Activated T-cell treated with anti-CD3 and anti-CD28 coated beads for 48 hours (primary cell): Measurements from ENCODE around the gene TMTC2.

ENCODE experiments used
- DNase-seq: peaks from one replicate; pipeline ENCODE4 v3.0.0-alpha.2; 2020; ENCODE audit warnings: low read depth

The TMTC2 gene

DNA sequence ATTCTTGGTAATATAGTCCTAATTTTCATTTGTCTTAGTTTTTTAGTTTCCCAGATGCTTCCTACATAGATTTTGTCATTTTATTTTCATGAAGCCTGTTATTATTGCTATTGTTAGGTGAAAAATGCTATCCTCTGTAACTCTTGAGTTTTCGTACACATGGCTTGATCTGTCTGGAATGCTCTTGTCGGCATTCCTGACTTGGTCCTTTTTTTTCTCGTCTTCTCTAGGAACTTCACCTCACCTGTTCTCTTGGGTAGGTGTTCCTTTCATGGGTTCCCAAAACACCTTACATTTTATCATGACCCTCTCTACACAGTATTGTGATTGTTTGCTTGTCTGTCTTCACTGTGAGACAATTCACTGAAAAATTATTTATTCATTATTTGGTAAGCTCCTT is 267.4 kb downstream of the TMTC2 start:
- DNase-seq, result no peak

DNA sequence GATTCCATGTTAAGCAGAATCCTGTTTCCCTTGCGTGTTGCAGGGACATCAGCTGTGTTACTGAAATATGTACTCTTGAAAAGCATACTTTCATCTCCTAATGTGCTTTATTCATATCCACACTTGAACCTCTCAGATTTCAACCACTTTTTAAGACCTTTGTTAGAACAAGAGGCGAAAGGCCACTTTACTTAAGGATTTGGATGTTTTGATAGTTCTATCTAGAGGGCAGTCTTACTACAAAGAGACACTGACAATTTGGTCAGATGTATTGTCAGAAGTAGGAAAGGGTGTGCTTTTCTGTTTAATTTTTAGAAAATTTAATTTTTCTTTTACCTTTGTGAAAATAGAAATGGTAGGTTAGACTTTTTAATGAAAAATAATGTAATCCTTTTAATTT is 267.9 kb downstream of the TMTC2 start:
- DNase-seq, result no peak

DNA sequence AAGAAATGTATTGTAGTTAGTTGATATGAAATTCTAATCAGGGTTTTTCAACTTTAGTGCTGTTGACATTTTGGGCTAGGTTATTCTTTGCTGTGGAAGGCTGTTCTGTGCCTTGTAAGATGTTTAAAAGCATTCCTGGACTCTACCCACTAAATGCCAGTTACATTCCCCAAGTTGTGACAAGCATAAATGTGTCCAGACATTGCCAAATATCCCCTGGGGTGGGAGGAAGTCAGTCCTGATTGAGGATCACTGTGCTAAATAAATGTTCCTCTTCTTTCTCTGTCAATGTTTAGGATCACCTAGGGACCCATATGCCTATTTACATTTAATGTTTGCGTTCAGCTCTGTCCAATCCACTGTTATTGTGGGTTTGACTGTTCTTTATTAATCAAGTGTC is 268.3 kb downstream of the TMTC2 start:
- DNase-seq, result no peak

DNA sequence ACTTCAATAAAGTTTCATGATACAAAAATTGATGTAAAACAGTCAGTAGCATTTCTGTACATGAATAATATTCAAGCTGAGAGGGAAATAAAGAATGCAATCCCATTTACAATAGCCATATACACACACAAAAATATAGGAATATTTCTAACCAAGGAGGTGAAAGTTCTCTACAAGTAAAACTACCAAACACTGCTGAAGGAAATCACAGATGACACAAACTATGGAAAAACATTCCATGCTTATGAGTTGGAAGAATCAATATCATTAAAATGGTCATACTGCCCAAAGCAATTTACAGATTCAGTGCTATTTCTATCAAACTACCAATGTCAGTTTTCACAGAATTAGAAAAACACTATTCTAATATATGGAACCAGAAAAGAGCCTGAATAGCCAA is 272.3 kb downstream of the TMTC2 start:
- DNase-seq, result no peak

DNA sequence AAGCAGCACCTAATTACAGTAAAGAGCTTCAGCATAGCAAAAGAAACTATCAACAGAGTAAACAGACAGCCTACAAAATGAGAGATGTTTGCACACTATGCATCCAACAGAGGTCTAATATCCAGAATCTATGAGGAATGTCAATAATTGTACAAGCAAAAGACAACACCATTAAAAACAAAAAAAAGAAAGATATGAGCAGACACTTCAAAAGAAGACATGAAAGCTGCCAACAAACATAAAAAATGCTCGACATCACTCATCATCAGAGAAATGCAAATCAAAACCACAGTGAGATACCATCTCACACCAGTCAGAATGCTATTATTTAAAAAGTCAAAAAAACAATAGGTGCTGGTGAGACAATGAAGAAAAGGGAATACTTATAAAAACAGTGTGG is 273.1 kb downstream of the TMTC2 start:
- no peak for DNase-seq

- no peak for DNase-seq
These were observed 275.1 kb downstream of the TMTC2 start for GRCh38 chr12:82961835-82962234.

DNA sequence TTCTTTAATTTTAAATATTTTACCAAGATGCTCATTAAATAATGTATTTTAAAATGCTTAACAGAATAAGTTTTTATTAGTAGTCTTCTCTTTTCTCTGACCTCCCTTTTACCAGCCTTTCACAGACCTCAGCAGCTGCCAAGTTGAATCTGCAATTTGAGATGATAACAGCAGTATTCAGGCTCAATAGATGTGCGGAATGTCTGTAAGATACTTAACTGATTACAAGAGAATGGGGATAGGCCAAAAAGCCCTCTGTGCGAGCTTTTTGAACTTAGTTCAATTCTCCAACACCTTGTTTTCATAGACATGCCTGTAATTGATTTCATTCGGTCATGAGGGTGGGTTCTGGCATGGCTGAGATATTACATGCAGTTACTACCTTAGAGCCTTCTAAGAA is 277.2 kb downstream of the TMTC2 start:
- DNase-seq, result no peak

DNA sequence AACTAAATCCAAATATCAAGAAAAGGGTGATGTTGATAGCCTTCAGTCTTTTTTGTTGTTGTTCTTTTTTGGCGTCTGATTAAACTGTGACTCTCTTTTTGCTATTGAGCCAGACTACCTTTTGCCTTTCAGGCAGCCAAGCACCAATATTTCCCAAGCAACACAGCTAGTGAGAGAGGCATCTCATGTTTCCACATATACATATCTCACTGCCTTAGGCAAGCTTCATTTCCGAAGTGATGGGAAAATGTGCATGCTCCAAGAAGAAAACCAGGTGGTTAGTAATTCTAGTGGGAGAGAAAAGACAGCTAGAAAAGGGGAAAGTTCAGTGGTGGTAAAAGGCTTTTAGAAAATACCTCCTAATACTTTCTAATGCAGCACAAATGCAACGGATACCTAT is 277.7 kb downstream of the TMTC2 start:
- DNase-seq, result no peak

DNA sequence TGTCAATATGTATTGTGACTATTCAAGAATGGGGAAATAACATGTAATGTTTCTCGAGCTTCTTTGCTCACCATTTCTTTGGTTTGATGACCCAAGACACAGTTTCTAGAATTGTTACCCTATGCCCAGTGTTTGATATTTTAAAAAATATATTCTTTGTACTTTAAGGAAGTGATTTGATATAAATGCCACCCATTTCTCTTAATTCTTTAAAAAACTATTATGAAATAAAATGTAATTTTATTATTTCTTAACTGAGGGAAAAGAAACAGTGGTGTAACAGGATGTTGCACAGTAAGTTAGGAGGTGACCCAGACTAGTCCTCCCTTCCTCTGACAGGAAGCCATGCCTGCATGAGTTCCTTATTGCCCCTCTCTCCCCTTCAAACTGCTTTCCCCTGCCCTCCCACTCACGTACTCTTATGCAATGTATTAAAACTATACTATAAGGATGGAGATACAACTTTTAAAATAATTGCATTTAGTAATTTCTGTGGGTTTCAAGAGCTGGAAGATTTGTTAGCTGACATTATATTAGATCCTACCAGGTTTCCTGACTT is 279.4 kb downstream of the TMTC2 start:
- DNase-seq, result no peak

DNA sequence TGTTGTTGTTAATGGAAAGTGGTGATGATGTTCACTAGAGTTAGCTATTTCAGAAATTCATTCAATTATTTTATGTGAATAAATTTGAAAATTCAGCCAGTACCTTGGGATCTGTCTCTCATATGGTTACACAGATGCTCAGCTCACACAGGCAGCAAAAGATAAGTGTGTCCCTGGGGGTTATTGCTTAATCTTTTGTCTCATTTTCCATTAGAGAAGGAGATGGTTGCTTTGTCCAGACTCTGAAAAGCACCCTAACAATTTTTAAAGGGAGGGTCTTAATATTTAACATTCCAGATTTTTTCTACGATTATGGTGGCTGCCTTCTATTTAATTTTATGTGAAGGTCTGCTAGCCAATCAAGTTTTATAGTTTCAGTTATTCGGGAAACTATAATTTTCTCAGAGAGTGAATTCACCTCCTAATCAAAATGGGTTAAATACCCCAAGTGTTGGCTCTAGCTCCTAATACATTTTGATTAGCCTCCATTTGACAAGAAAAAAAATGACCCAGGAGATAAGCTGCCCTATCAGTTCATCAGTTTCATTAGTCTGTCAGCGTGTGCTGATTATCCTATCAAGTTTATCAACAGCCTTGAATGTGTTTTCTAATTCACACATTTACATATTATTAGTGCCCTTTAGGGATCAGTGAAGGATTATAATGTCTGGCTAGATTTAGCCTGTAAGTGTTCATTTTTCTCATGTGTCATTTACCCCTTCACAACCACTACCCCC is 282.1 kb downstream of the TMTC2 start:
- no peak for DNase-seq

DNA sequence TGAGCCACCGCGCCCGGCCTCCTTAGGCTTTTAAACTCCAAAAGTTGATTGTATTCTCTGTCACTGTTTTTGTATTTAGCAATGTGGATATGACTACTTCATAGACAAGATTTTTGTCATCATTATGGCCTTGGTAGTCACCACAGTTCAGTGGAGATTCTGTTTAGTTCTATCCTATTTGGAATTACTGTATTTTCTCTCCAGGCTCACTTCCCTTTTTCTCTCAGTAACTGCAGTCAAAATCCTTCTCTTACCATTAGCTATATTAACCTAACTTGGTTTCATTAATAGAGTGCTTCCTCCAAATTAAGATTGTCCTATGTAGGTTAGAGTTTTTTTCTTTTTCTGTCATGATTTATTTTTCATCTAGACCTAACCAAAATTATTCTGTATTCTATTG is 283.9 kb downstream of the TMTC2 start:
- DNase-seq, result no peak

- no peak for DNase-seq
These were observed 284.9 kb downstream of the TMTC2 start for GRCh38 chr12:82971584-82971983.

GRCh38 chr12:82972624-82973023 is 285.9 kb downstream of the TMTC2 start:
- DNase-seq, result no peak

DNA sequence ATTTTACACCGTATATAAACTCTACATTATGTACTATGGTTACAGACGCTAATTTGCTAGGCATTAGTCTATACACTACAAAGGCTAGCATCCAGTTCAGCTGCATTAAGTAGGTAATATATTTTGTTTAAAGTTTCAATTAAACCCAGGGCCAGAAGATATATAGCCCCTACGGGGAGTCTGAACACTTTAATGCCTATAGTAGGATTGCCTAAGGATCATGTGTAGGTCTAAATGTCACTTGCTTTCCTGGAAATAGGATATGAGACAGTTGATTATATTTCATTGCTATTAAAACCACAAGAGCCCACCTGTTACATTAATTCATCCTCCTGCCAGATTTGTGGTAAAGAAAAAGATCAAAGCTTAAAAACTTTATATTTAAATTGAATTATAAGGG is 286.9 kb downstream of the TMTC2 start:
- DNase-seq, result no peak

DNA sequence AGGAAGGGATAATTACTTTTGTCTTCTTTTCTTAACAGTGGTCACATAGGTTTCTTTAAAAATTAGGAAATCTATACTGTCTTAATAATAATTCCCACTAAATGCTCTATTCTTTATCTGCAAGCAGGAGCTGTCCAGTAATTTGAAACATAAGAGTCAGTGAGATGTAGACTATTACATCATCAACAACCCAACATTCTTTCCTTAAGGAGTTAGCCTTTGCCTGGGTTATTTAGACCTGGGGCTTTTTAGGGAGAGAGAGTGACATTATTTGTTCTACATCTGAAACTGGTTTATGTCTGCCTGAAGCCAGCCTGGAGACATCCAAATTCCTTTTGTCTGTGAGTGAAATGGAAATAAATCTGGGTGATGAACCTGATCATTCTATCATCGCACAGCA is 294.4 kb downstream of the TMTC2 start:
- DNase-seq, result no peak

- no peak for DNase-seq
These were observed 307.4 kb downstream of the TMTC2 start for GRCh38 chr12:82994117-82994516.

DNA sequence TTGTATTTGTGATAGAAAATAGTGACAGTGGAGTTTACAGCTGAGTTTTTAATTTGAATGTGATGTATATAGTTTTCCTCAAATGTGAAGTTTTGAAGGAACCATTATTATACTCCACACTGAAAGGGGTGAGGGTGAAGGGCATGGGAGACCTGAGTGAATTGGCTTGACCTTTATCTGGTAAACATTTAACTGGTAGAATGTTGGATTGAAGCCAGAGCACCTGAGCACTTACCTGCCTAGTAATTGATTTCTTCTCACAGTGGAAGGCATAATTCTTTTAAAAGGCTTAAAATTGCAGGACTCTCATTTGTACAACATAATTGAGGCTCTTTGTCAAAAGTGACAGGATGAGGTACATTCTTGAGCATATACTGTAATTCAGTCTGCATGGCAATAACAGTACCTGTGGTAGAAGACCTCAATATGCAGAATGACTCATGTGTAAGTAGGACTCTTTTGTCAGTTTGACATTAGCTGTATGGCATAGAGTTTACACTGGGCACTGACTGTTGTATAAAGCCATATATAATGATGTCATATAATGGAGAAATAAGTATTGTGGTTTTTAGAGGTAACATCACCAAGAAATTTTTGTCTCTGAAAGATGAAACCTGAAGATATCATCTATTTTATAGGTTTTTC is 309.6 kb downstream of the TMTC2 start:
- DNase-seq, result no peak

DNA sequence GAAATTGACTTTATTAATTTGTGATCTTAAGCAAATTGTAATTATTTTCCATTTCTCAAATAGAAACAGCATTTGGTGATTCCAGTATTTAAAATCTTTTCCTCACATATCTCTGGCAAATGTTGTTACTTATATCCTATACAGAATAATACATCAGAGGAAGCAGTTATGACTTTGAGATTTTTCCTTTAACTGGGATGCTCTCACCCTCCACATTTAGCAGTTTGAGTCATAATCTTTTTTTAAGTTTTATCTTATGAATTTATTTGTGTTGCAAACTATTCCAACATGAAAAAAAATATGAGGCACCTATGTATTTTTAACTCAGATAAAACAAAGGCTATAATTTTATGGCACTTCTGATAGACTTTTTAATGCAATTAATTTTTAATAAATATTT is 311.8 kb downstream of the TMTC2 start:
- DNase-seq, result no peak

DNA sequence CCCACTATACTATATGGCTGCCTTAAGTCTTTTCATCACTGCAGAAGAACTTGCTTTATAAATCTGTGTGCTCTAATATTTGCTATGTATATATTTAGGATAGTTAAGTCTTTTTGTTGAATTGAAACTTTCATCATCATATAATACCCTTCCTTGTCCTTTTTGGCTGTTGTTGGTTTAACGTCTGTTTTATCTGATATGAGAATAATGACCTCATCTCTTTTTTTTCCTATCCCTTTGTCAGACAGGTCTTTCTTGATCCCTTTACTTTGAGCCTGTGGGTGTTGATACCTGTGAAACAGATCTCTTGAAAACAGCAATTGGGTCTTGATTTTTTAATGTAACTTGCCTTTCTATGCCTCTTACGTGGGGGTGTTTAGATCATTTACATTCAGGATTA is 316.3 kb downstream of the TMTC2 start:
- DNase-seq, result no peak

DNA sequence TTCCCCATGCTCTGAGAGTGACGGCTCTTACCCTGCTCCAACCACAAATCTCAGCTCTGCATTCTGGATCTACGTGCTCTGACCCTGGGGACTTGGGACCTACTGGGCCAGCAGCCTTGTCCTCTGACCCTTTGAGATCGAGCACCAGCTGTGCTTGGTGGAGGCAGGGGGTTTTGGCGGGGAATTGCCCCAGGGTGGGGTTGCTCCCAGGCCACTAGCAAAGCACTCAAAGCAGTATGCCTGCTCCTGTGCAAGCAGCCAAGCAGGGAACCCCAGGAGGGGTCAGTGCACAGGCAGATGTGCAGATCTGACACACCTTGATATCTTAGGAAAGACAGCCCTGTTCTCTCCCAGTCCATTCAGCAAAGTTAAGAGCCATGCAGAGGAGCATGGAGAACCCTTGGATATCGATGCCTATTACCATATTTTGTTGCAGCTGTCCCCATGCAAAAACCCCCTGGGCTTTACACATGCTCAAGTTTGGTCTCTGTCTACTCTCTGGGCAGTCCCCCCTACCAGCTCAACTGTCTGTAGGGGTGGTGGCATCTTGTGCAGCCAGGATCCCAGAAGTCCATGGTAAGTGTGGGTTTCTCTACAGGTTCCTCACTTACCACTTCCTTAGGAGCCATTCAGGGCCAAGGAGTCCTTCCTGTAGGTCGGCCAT is 319.0 kb downstream of the TMTC2 start:
- DNase-seq, result no peak

DNA sequence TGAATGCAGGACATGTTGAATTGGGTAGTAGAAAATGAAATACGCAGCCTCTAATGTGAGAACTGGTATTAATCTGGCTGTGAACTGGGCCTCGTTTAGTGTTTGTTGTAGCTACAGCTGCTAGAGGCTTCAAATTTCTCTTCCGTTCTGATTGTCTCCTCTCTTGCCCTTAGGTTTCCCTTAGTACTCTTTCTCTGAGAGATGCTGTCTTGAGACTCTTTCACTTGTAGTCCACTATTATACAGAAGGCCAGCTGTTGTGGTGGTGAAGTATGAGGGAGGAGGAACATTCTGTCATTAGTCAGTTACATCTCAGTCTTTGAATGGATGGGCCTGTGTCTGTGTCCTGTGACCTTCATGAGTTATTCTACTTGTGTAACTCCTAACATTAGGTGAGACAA is 322.0 kb downstream of the TMTC2 start:
- no peak for DNase-seq

- DNase-seq, result no peak
These were observed 323.6 kb downstream of the TMTC2 start for GRCh38 chr12:83010169-83010804.
